ENCODE results near the gene CCDC38.

- TF ChIP-seq RAD21 (IDR thresholded peaks at IDR 0.05; ENCODE audit: insufficient read depth, low read depth, low read length) (no peak), SRF (IDR thresholded peaks at IDR 0.05; ENCODE audit: low read depth in 2 of 2, low read length in 2 of 2) (no peak), NKRF (conservative IDR thresholded peaks at IDR 0.05) (no peak), CTCF (IDR thresholded peaks at IDR 0.05 in 2 of 3, conservative IDR thresholded peaks at IDR 0.05 in 1 of 3; ENCODE audit: control insufficient read depth in 2 of 3, extremely low read depth in 1 of 3, insufficient read depth in 1 of 3, low read depth in 3 of 3, low read length in 3 of 3) (no peak), JUND (IDR thresholded peaks at IDR 0.05; ENCODE audit: low read depth, low read length) (no peak), POLR2AphosphoS5 (IDR thresholded peaks at IDR 0.05; ENCODE audit: low read length) (no peak), IRF3 (IDR thresholded peaks at IDR 0.05) (no peak), CBX3 (IDR thresholded peaks at IDR 0.05; ENCODE audit: borderline replicate concordance, low read depth) (no peak), EZH2 (IDR thresholded peaks at IDR 0.05; ENCODE audit: borderline replicate concordance, control insufficient read depth, low read depth, low read length) (no peak), ATF2 (IDR thresholded peaks at IDR 0.05; ENCODE audit: low read length) (no peak), ZNF24 (IDR thresholded peaks at IDR 0.05) (no peak), BCL3 (IDR thresholded peaks at IDR 0.05; ENCODE audit: borderline replicate concordance, insufficient read depth, low read depth, low read length, poor library complexity, severe bottlenecking) (no peak), RBBP5 (conservative IDR thresholded peaks at IDR 0.05) (no peak), MEF2B (IDR thresholded peaks at IDR 0.05; ENCODE audit: partially characterized antibody, poor library complexity, severe bottlenecking) (no peak)
Measured at GRCh38 chr12:95970905-95971304, 28.5 kb upstream of the CCDC38 start.

Data from GM12878 (cell line).